CD4-positive, alpha-beta T cell treated with Interleukin-17A for 1 hour (primary cell): ENCODE data around the gene ABI3.
A peak's percentile ranks its signal among the peaks of the same experiment; 100 is the strongest.
"Not testable (repeated sequence)": the region's sequence is repeated elsewhere in the genome, so short reads cannot be mapped to it uniquely, and the experiment has no call there.

Experiments used
- DNase-seq: peaks from one replicate; pipeline ENCODE4 v3.0.0-alpha.2; 2020

ABI3 gene

DNA sequence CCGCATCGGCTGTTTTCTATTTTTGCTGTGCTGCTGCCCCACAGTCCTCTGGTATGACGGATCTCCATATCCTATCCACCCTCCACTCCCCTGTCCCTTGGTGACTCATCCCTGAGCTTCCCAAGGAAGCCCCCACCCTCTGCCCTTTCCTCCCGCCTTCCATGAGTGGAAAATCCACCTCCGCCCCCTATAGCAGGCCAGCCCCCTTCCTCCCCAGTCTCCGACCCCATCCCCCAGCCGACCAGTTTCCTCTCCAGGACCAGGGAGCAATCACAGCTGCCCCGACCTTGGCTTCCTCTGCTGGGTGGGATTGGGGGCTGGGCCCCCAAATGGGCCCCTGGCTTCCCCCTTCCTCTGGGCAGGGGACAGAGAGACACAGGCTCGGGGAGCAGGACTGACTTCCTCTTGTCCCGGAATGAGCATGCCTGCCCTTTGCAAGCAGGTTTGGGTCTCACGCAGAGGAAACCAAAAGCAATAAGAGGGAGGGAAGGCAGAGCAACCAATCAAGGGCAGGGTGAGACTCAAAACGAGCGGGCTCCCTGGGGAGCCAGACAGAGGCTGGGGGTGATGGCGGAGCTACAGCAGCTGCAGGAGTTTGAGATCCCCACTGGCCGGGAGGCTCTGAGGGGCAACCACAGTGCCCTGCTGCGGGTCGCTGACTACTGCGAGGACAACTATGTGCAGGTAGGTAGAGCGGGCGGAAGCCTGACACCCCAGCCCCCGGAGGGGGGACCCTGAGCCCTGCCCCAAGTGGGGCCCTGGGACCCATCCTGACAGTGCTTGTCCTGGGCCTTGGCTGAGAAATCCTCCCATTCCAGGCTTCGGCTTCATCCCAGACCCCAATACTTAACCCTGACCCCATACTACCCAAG lies at the start of gene ABI3, which contains the start of gene GNGT2:
ABI3 (plus strand) TSS at position 550 of the 872 bp plus-strand sequence; CDS start at position 568, 18 bp downstream.
GNGT2 (minus strand) TSS at position 417 of the 872 bp plus-strand sequence. CDS start 3,152 bp downstream, outside the sequence.
- peak; percentile 73 for DNase-seq

DNA sequence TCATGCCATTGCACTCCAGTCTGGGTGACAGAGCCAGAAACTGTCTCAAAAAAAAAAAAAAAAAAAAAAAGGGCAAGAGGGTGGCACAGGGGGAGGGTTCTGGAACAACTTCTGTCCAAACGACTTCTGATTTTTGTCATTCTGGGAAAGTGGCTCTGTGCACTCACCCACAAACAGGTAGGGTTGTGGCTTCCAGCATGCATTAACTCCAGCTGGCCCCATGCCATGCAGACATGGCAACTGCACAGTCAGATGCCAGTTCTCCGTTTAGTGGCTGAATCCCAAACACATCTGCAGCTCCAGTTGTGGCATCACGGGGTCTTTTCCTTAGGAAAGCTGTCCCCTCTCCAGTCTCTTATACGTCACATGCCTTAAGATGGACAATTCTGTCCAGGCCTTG lies 47.6 kb upstream of the ABI3 start:
- DNase-seq: no peak

- no peak for DNase-seq
Measured at GRCh38 chr17:49165143-49165542, 45.4 kb upstream of the ABI3 start.

DNA sequence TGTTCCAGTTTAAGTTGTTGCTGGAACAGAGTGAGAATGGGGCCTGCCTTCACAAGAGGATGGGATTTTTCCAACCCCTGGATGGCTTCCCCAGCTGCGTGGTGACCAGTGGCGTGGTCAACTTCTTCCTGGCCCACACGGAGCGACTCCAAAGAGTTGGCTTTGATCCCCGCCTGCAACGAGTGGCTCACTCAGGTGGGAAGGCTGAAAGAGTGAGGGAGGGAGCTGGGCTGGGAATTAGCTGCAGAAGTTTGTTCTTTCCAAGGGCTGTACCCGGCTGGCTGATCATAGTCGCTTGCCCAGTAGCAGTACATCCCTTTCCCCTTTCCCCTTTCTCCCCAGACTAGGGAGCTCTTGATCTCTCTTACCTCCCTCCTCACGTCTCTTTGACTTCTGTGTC lies 41.8 kb upstream of the ABI3 start:
- DNase-seq: no peak

GRCh38 chr17:49170216-49170615 lies 40.3 kb upstream of the ABI3 start:
- no peak for DNase-seq

DNA sequence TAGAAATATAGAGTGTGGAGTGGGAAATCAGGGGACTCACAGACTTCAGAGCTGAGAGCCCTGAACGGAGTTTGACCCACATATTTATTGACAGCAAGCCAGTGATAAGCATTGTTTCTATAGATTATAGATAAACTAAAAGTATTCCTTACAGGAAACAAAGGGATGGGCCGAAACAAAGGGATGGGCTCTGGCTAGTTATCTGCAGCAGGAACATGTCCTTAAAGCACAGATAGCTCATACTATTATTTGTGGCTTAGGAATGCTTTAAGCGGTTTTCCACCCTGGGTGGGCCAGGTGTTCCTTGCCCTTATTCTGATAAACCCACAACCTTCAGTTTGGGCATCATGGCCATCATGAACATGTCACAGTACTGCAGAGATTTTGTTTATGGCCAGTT lies 39.8 kb upstream of the ABI3 start:
- not testable (repeated sequence) for DNase-seq

GRCh38 chr17:49175978-49176377 lies 34.5 kb upstream of the ABI3 start:
- not testable (repeated sequence) for DNase-seq

- DNase-seq: peak; percentile 70
Measured at GRCh38 chr17:49180303-49180702, 30.2 kb upstream of the ABI3 start.

DNA sequence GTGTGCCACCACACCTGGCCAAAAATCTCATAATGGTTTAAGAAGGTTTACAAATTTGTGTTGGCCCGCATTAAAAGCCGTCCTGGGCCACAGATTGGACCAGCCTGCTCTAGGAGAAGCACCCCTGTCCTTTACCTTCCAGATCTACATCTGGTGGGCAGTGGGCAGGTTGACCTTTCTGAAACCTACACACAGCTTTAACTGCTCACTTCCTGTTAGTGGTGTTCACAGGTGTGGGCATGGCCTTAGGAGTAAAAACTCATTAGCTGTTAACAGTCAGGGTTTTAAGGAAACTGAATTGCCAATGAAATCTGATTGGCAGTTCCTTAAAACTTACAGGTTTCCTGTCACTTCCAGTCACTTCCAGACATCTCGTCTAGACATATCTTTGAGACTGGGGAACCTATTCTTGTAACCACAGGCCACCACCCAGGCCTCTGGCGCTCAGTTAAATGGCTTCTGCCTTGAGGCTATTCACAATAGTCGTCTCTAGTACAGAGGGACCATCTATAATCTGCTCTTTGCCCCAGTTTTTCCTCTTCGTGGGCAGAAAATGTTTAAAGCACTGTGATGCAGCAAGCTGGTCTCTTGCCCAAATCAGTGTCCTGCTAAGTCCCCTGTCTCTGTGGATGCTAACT lies 29.4 kb upstream of the ABI3 start:
- no peak for DNase-seq

DNA sequence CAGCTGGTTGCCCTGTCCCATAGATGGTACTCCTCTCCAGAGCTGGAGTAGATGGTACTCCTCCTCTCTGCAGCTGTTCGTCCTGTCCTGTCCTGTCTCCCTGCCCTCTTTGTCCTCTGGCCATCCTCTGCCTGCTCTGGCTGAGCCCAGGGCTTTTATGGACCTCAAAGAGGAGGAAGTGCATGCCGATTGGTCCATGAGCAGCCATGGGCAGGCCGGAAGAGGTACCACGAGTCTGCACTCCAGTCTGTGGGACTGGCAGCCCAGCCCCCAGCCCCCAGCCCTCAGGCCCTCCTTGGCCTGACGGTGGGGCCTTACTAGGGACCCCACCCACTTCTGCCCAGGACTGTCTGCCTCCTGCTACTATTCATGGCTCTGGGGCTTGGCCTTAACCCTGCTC lies 27.2 kb upstream of the ABI3 start:
- no peak for DNase-seq

DNA sequence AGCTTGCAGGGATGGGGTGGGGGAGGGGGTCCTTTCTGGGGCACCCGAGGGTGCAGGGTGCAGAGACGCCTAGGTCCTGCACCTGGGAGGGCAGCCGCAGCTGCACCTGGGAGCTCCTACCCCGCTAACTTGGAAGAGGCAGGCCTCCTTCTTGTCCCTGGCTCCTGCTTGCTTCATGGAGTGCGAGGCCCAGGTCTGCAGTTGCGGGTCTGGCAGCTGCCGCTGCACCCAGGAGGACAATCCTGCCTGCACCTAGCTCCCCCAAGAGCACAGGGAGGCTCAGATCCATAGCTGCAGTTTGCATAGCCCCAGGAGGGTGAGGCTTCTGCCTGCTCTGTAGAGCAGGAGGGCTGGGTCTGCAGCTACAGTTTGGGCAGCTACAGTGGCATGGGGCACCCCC lies 26.7 kb upstream of the ABI3 start:
- DNase-seq: no peak

GRCh38 chr17:49184522-49184921 lies 26.0 kb upstream of the ABI3 start:
- not testable (repeated sequence) for DNase-seq

GRCh38 chr17:49185381-49185780 lies 25.1 kb upstream of the ABI3 start:
- DNase-seq: not testable (repeated sequence)

DNA sequence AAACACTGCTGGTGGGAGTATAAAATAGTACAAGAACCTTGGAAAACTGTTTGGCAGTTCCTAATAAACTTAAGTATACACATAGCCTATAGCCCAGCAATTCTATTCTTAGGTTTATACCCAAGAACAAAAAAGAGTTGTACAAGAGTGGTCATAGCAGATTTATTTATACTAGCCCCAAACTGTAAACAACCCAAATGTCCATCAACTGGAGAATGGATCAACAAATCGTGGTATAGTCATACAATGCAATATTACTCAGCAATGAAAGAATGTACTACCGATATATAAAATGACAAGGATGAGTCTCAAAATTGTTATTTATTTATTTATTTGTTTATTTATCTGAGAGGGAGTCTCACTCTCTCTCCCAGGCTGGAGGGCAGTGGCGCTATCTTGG lies 23.2 kb upstream of the ABI3 start:
- DNase-seq: no peak

DNA sequence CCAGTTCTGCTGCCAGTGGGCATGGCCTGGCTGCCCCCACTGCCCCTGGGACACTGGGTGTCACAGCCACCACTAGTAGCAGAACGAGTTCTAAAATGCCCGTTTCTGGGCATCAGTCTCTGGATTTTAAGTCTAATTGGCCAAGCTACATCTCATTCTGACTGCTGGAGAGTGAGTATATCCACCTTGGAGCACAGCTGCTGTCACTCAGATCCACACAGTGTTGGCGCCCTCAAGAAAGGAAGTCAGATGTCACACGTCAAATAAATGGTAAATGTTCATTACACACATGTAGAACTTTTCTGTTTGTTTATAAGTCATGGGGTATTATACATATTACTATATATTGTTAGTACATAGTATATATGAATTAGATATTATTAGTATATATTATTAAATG lies 19.6 kb upstream of the ABI3 start:
- no peak for DNase-seq

- DNase-seq: no peak
Measured at GRCh38 chr17:49191409-49191916, 19.0 kb upstream of the ABI3 start.

DNA sequence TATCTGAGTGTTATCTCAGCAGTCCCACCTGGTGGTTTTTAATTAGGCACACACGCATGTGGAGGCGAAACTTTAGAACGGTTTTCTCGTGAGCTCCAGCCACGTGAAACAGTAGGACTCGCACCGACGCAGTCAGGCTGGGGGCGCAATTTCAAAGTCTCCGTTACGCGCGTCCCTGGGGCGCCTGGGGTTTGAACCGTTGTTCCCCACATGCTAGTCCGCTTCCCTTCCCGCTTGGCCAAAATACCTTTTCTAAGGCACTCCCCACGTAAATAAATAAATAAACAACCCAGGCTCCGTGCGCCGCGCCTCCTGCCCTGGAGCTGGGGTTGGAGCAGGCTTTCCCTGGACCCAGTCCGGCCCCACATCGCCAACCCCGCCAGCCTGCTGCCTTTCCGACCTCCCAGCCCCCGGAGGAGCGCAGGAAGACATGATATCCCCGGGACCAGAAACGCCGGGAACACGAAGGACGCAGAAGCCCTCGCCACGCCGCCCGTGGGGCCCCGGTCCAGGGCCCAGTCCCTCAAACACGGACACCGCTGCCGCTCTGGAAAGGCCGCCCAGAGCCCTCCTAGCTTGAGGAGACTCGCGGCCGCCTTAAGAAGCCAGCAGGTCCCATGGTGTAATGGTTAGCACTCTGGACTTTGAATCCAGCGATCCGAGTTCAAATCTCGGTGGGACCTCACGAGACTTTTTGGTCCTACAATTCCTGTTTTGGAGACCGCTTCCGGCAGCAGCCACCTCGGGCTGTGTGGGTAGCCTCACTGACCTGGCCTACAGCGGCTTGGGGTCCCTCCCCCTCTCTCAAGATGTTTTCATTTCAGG lies 18.4 kb upstream of the ABI3 start:
- DNase-seq: peak; percentile 92

DNA sequence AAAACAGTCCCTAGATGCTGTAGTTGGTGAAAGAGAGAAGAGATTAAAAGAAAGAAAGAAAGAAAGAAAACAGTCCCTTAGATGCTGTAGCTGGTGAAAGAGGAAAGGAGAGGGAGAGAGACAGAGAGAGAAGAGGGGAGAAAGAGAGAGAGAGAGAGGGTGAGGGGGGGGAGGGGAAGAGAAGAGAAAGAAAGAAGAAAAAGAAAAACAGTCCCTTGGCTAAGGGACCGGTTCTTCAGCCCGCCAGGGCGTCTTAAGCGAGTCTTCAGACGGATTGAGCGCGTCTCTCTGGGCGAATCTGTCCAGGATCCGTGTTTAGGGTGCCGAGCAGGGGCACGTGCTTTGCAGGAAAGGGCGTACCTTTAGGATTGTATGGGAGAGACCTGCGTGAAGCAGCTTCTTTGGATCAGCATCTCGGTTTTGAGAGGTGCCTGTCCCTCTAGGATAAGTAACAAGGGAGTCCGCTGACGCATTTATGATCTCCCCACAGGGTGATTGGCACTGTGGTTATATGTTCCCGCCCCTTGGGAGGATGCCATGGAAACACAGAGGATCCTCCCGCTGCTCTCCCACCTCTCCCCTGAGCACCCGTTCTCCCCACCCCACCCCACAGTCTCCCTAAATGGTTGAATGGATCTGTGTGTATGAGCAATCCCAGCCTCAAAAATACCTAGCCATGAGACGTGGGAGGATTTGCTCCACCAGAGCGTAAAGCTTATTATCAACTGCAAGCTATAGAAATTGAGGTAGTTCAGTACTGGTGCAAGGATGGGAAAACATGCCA lies 16.8 kb upstream of the ABI3 start:
- peak; percentile 28 for DNase-seq

GRCh38 chr17:49194297-49194607 lies 16.3 kb upstream of the ABI3 start:
- no peak for DNase-seq

DNA sequence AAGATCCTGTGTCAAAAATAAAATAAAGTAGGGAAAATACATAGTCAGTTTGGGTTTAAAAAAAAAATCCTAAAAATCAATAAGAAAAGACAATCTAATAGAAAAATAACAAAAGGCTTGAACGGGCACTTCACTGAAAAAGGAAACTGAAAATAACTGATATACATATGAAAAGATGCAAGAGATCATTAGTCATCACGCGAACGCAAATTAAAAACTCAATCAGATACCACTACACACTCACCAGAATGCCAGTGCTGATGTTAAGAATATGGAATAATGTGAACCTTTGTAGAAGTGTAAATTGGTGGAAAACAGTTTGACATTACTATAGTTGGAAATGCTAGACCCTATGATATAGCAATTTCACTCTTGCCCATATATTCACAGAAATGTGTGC lies 14.8 kb upstream of the ABI3 start:
- DNase-seq: peak; percentile 21

DNA sequence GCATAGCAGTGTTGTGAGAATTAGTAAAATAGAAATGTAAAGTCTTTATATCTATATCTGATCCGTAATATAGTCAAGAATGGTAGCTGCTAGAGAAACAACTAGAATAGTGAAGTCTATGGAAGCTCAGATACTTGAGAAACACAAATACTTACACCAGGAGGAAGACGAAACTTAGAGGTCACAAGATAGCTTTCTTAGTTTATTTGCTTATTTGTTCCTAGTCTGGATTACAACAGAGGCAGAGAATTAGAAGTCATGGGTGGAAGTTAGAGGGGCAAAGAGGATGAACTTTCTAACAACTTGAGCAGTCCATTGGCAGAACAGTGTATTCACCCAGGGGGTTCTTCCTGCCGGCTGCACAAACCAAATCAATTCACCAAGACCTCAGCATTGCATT lies 14.0 kb upstream of the ABI3 start:
- DNase-seq: no peak

GRCh38 chr17:49197346-49197998 lies 13.0 kb upstream of the ABI3 start:
- no peak for DNase-seq
